Natural killer cell (primary cell): ENCODE results near the gene PTOV1. TPM values are rescaled to one million over a fixed set of nuclear protein-coding genes. Genes with fewer than 3 reads are reported as not detected.
A peak's percentile ranks its signal among the peaks of the same experiment; 100 is the strongest.

Source experiments
- ATAC-seq, 3 donors: fragments of 150-1000 bp in 2 of 3; fragments of 200-7000 bp in 1 of 3; cut with Tn5 transposase; 1 replicate in 1 of 3; 2 replicates in 2 of 3; pipeline ENCODE4 v1.10.0; 2021; ENCODE audit warnings: mild to moderate bottlenecking in 2 of 3, moderate library complexity in 2 of 3
- DNase-seq, 2 donors: peaks; one replicate each; pipeline versions ENCODE4 v3.0.0 to v3.0.0-alpha.2; 2013 to 2021; ENCODE audit warnings: mixed read lengths in 1 of 2
- H3K27ac ChIP-seq: one replicate; pipeline ENCODE4 v1.5.1; 2013; ENCODE audit warnings: mild to moderate bottlenecking, low read length
- H3K27me3 ChIP-seq: one replicate; pipeline ENCODE4 v1.6.1; 2013; ENCODE audit warnings: low read length; ENCODE audit not compliant: control insufficient read depth, insufficient read depth
- H3K36me3 ChIP-seq: one replicate; pipeline ENCODE4 v1.6.1; 2013; ENCODE audit warnings: low read length; ENCODE audit not compliant: control insufficient read depth, insufficient read depth
- H3K4me1 ChIP-seq: one replicate; pipeline ENCODE4 v1.6.1; 2013; ENCODE audit warnings: low read length; ENCODE audit not compliant: control insufficient read depth, insufficient read depth
- H3K4me3 ChIP-seq: one replicate; pipeline ENCODE4 v1.5.1; 2013; ENCODE audit warnings: low read length
- H3K9me3 ChIP-seq: one replicate; pipeline ENCODE4 v1.6.1; 2013; ENCODE audit warnings: low read length; ENCODE audit not compliant: control insufficient read depth, insufficient read depth
- H3K27ac Mint-ChIP-seq, 2 donors: one replicate each; pipeline ENCODE4 v1.8.0; 2022; ENCODE audit warnings: mild to moderate bottlenecking in 2 of 2, mixed read lengths in 2 of 2, moderate library complexity in 1 of 2
- H3K27me3 Mint-ChIP-seq, 2 donors: one replicate each; pipeline ENCODE4 v1.8.0; 2022; ENCODE audit warnings: low read depth in 2 of 2, mixed read lengths in 2 of 2
- H3K36me3 Mint-ChIP-seq: one replicate; pipeline ENCODE4 v1.8.0; 2022; ENCODE audit warnings: mixed read lengths
- H3K4me1 Mint-ChIP-seq, 2 donors: one replicate each; pipeline ENCODE4 v1.8.0; 2022; ENCODE audit warnings: mixed read lengths in 2 of 2
- H3K4me3 Mint-ChIP-seq: one replicate; pipeline ENCODE4 v1.8.0; 2022; ENCODE audit warnings: mild to moderate bottlenecking, moderate library complexity, mixed read lengths
- H3K9me3 Mint-ChIP-seq, 2 donors: one replicate each; pipeline ENCODE4 v1.8.0; 2022; ENCODE audit warnings: mixed read lengths in 2 of 2
- CTCF ChIP-seq: fragments of 200-600 bp; IDR thresholded peaks from one replicate; pipeline ENCODE4 v1.8.0; 2022; ENCODE audit warnings: antibody characterized with exemption
- WGBS: methylation state at CpG from one replicate; pipeline ENCODE4 v1.1.7; 2013; ENCODE audit warnings: missing lambda C conversion rate; ENCODE audit not compliant: insufficient coverage; 5-methylcytosine and 5-hydroxymethylcytosine counted together
- intact Hi-C: fragments of 100-400 bp; cut with micrococcal nuclease; formaldehyde crosslinking; loops from one replicate; pipeline ENCODE4 v1.14.2; 2022
- total RNA-seq, 4 donors: library from RNA; stranded (reverse); fragments of 120-200 nt in 1 of 4; gene quantifications; one replicate each; pipeline versions ENCODE4 v1.2.3 to v1.2.4, GENCODE V29; 2013 to 2022

PTOV1 gene
- total RNA-seq, 3 donors from 2014 or later (not counting 1 experiment from before 2014, with no cell fraction given) = 116 to 132 (median 128) TPM

GRCh38 chr19:49880162-49880869 is 29.4 kb downstream of the PTOV1 start:
- Histone ChIP-seq H3K4me1 (peaks cover 18% of the 10 kb centered on the region), H3K9me3 (no peaks in the 10 kb centered on the region), H3K27ac (no peak overlapping the region), H3K27me3 (no peaks in the 10 kb centered on the region), H3K36me3 (peaks cover 53% of the 10 kb centered on the region), H3K4me3 (no peak overlapping the region)
- Mint-ChIP-seq H3K4me1 (peaks cover 20 to 24% of the 10 kb centered on the region in 2 donors), H3K4me3 (peak overlapping the region; percentile 21), H3K27ac (no peak overlapping the region), H3K27me3 (no peaks in the 10 kb centered on the region), H3K9me3 (no peaks in the 10 kb centered on the region), H3K36me3 (no peaks in the 10 kb centered on the region)
- TF ChIP-seq CTCF = no peak
- intact Hi-C loops = no loop called here
- DNase-seq = no peak
- ATAC-seq = no peak
- 94% methylated on average over 10 of the region's 10 CpGs for WGBS

- intact Hi-C loops = no loop called here
- TF ChIP-seq CTCF = no peak
- no peaks in the 10 kb centered on the region for H3K27me3 Mint-ChIP-seq
- no peaks in the 10 kb centered on the region for H3K9me3 Mint-ChIP-seq
- H3K4me3 Mint-ChIP-seq = no peak overlapping the region
- ATAC-seq (no peak), DNase-seq (no peak)
- Histone ChIP-seq H3K27me3 (no peaks in the 10 kb centered on the region), H3K9me3 (no peaks in the 10 kb centered on the region), H3K4me1 (peaks cover 10% of the 10 kb centered on the region), H3K36me3 (peaks cover 53% of the 10 kb centered on the region), H3K4me3 (no peak overlapping the region), H3K27ac (no peak overlapping the region)
- WGBS = 97% methylated on average over 16 of the region's 17 CpGs
- peaks cover 12 to 17% of the 10 kb centered on the region in 2 donors for H3K4me1 Mint-ChIP-seq
- H3K27ac Mint-ChIP-seq = no peak overlapping the region
- H3K36me3 Mint-ChIP-seq = no peaks in the 10 kb centered on the region
Observed at GRCh38 chr19:49881186-49881585, 30.2 kb downstream of the PTOV1 start.

GRCh38 chr19:49881672-49882394 is 30.9 kb downstream of the PTOV1 start:
- 96% methylated on average over 31 of the region's 31 CpGs for WGBS
- H3K36me3 ChIP-seq = peaks cover 53% of the 10 kb centered on the region
- no peak for TF ChIP-seq CTCF
- no peak for ATAC-seq
- H3K4me1 ChIP-seq = peaks cover 10% of the 10 kb centered on the region
- H3K4me3 Mint-ChIP-seq = no peak overlapping the region
- no peak overlapping the region for H3K27ac Mint-ChIP-seq
- H3K27me3 Mint-ChIP-seq = no peaks in the 10 kb centered on the region
- H3K4me1 Mint-ChIP-seq = peaks cover 12 to 17% of the 10 kb centered on the region in 2 donors
- H3K36me3 Mint-ChIP-seq = no peaks in the 10 kb centered on the region
- H3K4me3 ChIP-seq = no peak overlapping the region
- H3K9me3 Mint-ChIP-seq = no peaks in the 10 kb centered on the region
- H3K9me3 ChIP-seq = no peaks in the 10 kb centered on the region
- no peak for DNase-seq
- intact Hi-C loops = no loop called here
- no peak overlapping the region for H3K27ac ChIP-seq
- H3K27me3 ChIP-seq = no peaks in the 10 kb centered on the region
